ENCODE data around the gene MYRIP.

MYRIP gene

GRCh38 chr3:39869890-39870289 lies 60.5 kb downstream of the MYRIP start:
- no peaks in the 10 kb centered on the region for H3K36me3 ChIP-seq (replicated peaks)
- H3K4me3 ChIP-seq (ENCODE audit: low read depth, low read length), result no peak overlapping the region
- in situ Hi-C loops (cut with HindIII; ENCODE audit: low pct_ligation_motif_present, low sequenced_read_pairs), result no loop called here
- no peak for TF ChIP-seq CTCF (IDR thresholded peaks at IDR 0.05; ENCODE audit: low read depth, low read length, missing control alignments)
- H3K27ac ChIP-seq, result no peak overlapping the region
- no peaks in the 10 kb centered on the region for H3K27me3 ChIP-seq (replicated peaks)
- DNase-seq, result no peak

GRCh38 chr3:39870706-39871105 lies 61.3 kb downstream of the MYRIP start:
- H3K36me3 ChIP-seq (replicated peaks), result no peaks in the 10 kb centered on the region
- DNase-seq, result no peak
- TF ChIP-seq CTCF (IDR thresholded peaks at IDR 0.05; ENCODE audit: low read depth, low read length, missing control alignments), result no peak
- no peak overlapping the region for H3K27ac ChIP-seq
- no peaks in the 10 kb centered on the region for H3K27me3 ChIP-seq (replicated peaks)
- H3K4me3 ChIP-seq (ENCODE audit: low read depth, low read length), result no peak overlapping the region
- in situ Hi-C loops (cut with HindIII; ENCODE audit: low pct_ligation_motif_present, low sequenced_read_pairs), result no loop called here

- no peak overlapping the region for H3K27ac ChIP-seq
- in situ Hi-C loops (cut with HindIII; ENCODE audit: low pct_ligation_motif_present, low sequenced_read_pairs), result no loop called here
- no peak for DNase-seq
Observed at GRCh38 chr3:39879581-39879980, 70.2 kb downstream of the MYRIP start.

GRCh38 chr3:39882111-39882510 lies 72.7 kb downstream of the MYRIP start:
- no peak for TF ChIP-seq CTCF (IDR thresholded peaks at IDR 0.05; ENCODE audit: low read depth, low read length, missing control alignments)
- Histone ChIP-seq H3K27me3 (replicated peaks) (no peaks in the 10 kb centered on the region), H3K4me3 (ENCODE audit: low read depth, low read length) (no peak overlapping the region), H3K27ac (no peak overlapping the region), H3K36me3 (replicated peaks) (no peaks in the 10 kb centered on the region)
- in situ Hi-C loops (cut with HindIII; ENCODE audit: low pct_ligation_motif_present, low sequenced_read_pairs), result no loop called here
- DNase-seq, result no peak

More at GRCh38 chr3:39879581-39879980, 70.2 kb downstream of the MYRIP start:
- no peak for TF ChIP-seq CTCF (IDR thresholded peaks at IDR 0.05; ENCODE audit: low read depth, low read length, missing control alignments)
- Histone ChIP-seq H3K27me3 (replicated peaks) (no peaks in the 10 kb centered on the region), H3K4me3 (ENCODE audit: low read depth, low read length) (no peak overlapping the region), H3K36me3 (replicated peaks) (no peaks in the 10 kb centered on the region)

GRCh38 chr3:39892068-39892467 lies 82.7 kb downstream of the MYRIP start:
- no peak for TF ChIP-seq CTCF (IDR thresholded peaks at IDR 0.05; ENCODE audit: low read depth, low read length, missing control alignments)
- DNase-seq, result no peak
- in situ Hi-C loops (cut with HindIII; ENCODE audit: low pct_ligation_motif_present, low sequenced_read_pairs), result no loop called here

GRCh38 chr3:39896184-39896583 lies 86.8 kb downstream of the MYRIP start:
- Histone ChIP-seq H3K4me3 (ENCODE audit: low read depth, low read length) (no peak overlapping the region), H3K27ac (no peak overlapping the region), H3K27me3 (replicated peaks) (no peaks in the 10 kb centered on the region), H3K36me3 (replicated peaks) (no peaks in the 10 kb centered on the region)
- in situ Hi-C loops (cut with HindIII; ENCODE audit: low pct_ligation_motif_present, low sequenced_read_pairs), result no loop called here
- no peak for TF ChIP-seq CTCF (IDR thresholded peaks at IDR 0.05; ENCODE audit: low read depth, low read length, missing control alignments)
- no peak for DNase-seq

More at GRCh38 chr3:39892068-39892467, 82.7 kb downstream of the MYRIP start:
- H3K4me3 ChIP-seq (ENCODE audit: low read depth, low read length), result no peak overlapping the region
- H3K27me3 ChIP-seq (replicated peaks), result no peaks in the 10 kb centered on the region
- no peak overlapping the region for H3K27ac ChIP-seq
- no peaks in the 10 kb centered on the region for H3K36me3 ChIP-seq (replicated peaks)

All from brain microvascular endothelial cell (primary cell).